Mesenchymal stem cell (in vitro differentiated cells and primary cell): ENCODE results near the gene PRKCD.

Source experiments
- DNase-seq: peaks from one replicate; pipeline ENCODE4 v3.0.0-alpha.2; 2013
- H2AFZ ChIP-seq: one replicate; pipeline ENCODE4 v1.6.1; 2013; ENCODE audit warnings: low read depth, mild to moderate bottlenecking, control low read depth, inconsistent platforms, low read length, moderate library complexity
- H2AK5ac ChIP-seq: 2 replicates; pipeline ENCODE4 v1.6.1; 2013; ENCODE audit warnings: low read length, moderate library complexity, mild to moderate bottlenecking, inconsistent platforms; ENCODE audit not compliant: severe bottlenecking
- H2BK120ac ChIP-seq: one replicate; pipeline ENCODE4 v1.6.1; 2013; ENCODE audit warnings: low read depth, mild to moderate bottlenecking, inconsistent platforms, low read length, moderate library complexity
- H2BK12ac ChIP-seq, 2 experiments: one replicate each; pipeline ENCODE4 v1.6.1; 2013; ENCODE audit warnings: inconsistent platforms in 2 of 2, low read length in 2 of 2, mild to moderate bottlenecking in 2 of 2, moderate library complexity in 2 of 2, control low read depth in 1 of 2
- H2BK15ac ChIP-seq: one replicate; pipeline ENCODE4 v1.6.1; 2013; ENCODE audit warnings: mild to moderate bottlenecking, low read depth, inconsistent platforms; ENCODE audit not compliant: poor library complexity, severe bottlenecking
- H2BK5ac ChIP-seq: 2 replicates; pipeline ENCODE4 v1.6.1; 2013; ENCODE audit warnings: low read depth, mild to moderate bottlenecking, low read length, control low read depth, inconsistent platforms; ENCODE audit not compliant: poor library complexity, severe bottlenecking
- H3K14ac ChIP-seq, 2 experiments: one replicate each; pipeline ENCODE4 v1.6.1; 2013; ENCODE audit warnings: inconsistent platforms in 2 of 2, low read length in 2 of 2, control low read depth in 1 of 2, mild to moderate bottlenecking in 1 of 2, moderate library complexity in 1 of 2
- H3K18ac ChIP-seq, 2 experiments: one replicate each; pipeline ENCODE4 v1.6.1; 2013; ENCODE audit warnings: inconsistent platforms in 2 of 2, low read length in 2 of 2, control low read depth in 1 of 2, low read depth in 1 of 2, mild to moderate bottlenecking in 1 of 2
- H3K23ac ChIP-seq, 2 experiments: one replicate each; pipeline ENCODE4 v1.6.1; 2013; ENCODE audit warnings: inconsistent platforms in 2 of 2, low read length in 2 of 2, mild to moderate bottlenecking in 2 of 2, moderate library complexity in 2 of 2, control low read depth in 1 of 2
- H3K27ac ChIP-seq: 2 replicates; pipeline ENCODE4 v1.5.1; 2013; ENCODE audit warnings: mild to moderate bottlenecking, moderate library complexity, low read length, control low read depth, inconsistent platforms; ENCODE audit not compliant: poor library complexity, severe bottlenecking
- H3K27me3 ChIP-seq, 2 experiments: 2 replicates each; pipeline versions ENCODE4 v1.6.1 to v1.7.0; 2013; ENCODE audit warnings: low read length in 2 of 2, mild to moderate bottlenecking in 2 of 2, moderate library complexity in 2 of 2, control low read depth in 1 of 2, inconsistent platforms in 1 of 2; ENCODE audit not compliant: control insufficient read depth in 1 of 2, insufficient read depth in 1 of 2
- H3K36me3 ChIP-seq, 2 experiments: 2 replicates each; pipeline versions ENCODE4 v1.6.1 to v1.7.0; 2013; ENCODE audit warnings: low read length in 2 of 2, control low read depth in 1 of 2, inconsistent platforms in 1 of 2, low read depth in 1 of 2, mild to moderate bottlenecking in 1 of 2; ENCODE audit not compliant: insufficient read depth in 2 of 2, control insufficient read depth in 1 of 2
- H3K4ac ChIP-seq, 2 experiments: one replicate each; pipeline ENCODE4 v1.6.1; 2013; ENCODE audit warnings: inconsistent platforms in 2 of 2, low read length in 2 of 2, mild to moderate bottlenecking in 2 of 2, moderate library complexity in 2 of 2, control low read depth in 1 of 2, low read depth in 1 of 2
- H3K4me1 ChIP-seq: 2 replicates; pipeline ENCODE4 v1.6.1; 2013; ENCODE audit warnings: low read depth, low read length, control low read depth; ENCODE audit not compliant: control insufficient read depth, insufficient read depth
- H3K4me2 ChIP-seq: 2 replicates; pipeline ENCODE4 v1.6.1; 2013; ENCODE audit warnings: low read length, mild to moderate bottlenecking, inconsistent platforms; ENCODE audit not compliant: poor library complexity, severe bottlenecking
- H3K4me3 ChIP-seq, 2 experiments: 2 replicates each; pipeline versions ENCODE4 v1.5.1 to v1.7.0; 2013; ENCODE audit warnings: low read length in 2 of 2, mild to moderate bottlenecking in 2 of 2, control low read depth in 1 of 2, low read depth in 1 of 2; ENCODE audit not compliant: insufficient read depth in 1 of 2
- H3K79me1 ChIP-seq: replicated peaks from 2 replicates; pipeline ENCODE4 v1.6.1; 2013; ENCODE audit warnings: mild to moderate bottlenecking, control low read depth, low read length, inconsistent platforms; ENCODE audit not compliant: poor library complexity, severe bottlenecking
- H3K9ac ChIP-seq: 2 replicates; pipeline ENCODE4 v1.7.0; 2013; ENCODE audit warnings: mild to moderate bottlenecking, low read length, moderate library complexity
- H3K9me3 ChIP-seq: 2 replicates; pipeline ENCODE4 v1.7.0; 2013; ENCODE audit warnings: mild to moderate bottlenecking, low read length; ENCODE audit not compliant: control insufficient read depth
- H4K8ac ChIP-seq: one replicate; pipeline ENCODE4 v1.6.1; 2013; ENCODE audit warnings: inconsistent platforms, mild to moderate bottlenecking, low read length, moderate library complexity
- H4K91ac ChIP-seq: one replicate; pipeline ENCODE4 v1.6.1; 2013; ENCODE audit warnings: mild to moderate bottlenecking, low read length, inconsistent platforms
- WGBS: methylation state at CpG from one replicate; pipeline ENCODE4 v1.1.7; 2013; ENCODE audit warnings: mixed read lengths; 5-methylcytosine and 5-hydroxymethylcytosine counted together

Gene PRKCD

DNA sequence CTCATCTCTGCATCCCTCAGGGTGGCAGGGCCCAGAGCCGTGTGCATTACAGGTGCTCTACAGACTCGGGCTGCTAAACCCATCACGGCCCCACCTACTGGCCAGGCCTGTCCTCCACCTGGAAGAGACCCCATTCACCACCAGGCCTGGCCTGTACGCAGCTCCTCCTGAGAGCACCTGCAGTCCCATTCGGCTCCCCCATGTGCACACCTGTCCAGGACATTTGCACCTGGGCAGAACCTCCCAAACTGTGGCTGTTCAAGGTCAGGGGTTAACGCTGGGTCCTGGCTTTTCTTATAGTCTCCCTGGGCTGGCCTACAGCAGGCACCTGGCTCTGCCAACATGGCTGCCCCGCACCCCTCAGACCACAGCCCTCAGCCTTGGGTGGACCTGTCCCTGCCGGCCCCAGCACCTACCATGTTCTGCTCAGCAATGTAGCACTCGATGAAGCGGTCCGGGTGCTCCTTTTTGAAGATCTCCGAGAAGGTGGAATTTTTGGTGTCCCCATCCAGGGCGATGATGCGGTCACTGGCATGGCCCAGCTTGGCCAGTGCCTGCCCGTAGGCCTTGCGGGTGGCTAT is 69.1 kb downstream of the PRKCD start:
- no peak overlapping the region for H2BK120ac ChIP-seq
- no peak overlapping the region for H2BK12ac ChIP-seq
- H3K9ac ChIP-seq, result no peak overlapping the region
- no peaks in the 10 kb centered on the region for H3K9me3 ChIP-seq
- no peak overlapping the region for H3K4me2 ChIP-seq
- H3K79me1 ChIP-seq, result peaks cover 60% of the 10 kb centered on the region
- no peak overlapping the region for H3K14ac ChIP-seq
- no peak overlapping the region for H3K23ac ChIP-seq
- no peak overlapping the region for H2AK5ac ChIP-seq
- H2BK15ac ChIP-seq, result no peak overlapping the region
- H3K18ac ChIP-seq, result no peak overlapping the region
- no peaks in the 10 kb centered on the region for H3K27me3 ChIP-seq
- H3K4me3 ChIP-seq, result no peak overlapping the region
- H4K91ac ChIP-seq, result no peak overlapping the region
- no peak overlapping the region for H3K4ac ChIP-seq
- H3K27ac ChIP-seq, result no peak overlapping the region
- H2AFZ ChIP-seq, result no peak overlapping the region
- no peak overlapping the region for H2BK5ac ChIP-seq
- WGBS, result 95% methylated on average over 16 of the region's 16 CpGs
- H3K4me1 ChIP-seq, result peaks cover 24% of the 10 kb centered on the region
- H3K36me3 ChIP-seq, result peaks cover 96 to 99% of the 10 kb centered on the region in 2 experiments
- H4K8ac ChIP-seq, result no peak overlapping the region
- no peak for DNase-seq

DNA sequence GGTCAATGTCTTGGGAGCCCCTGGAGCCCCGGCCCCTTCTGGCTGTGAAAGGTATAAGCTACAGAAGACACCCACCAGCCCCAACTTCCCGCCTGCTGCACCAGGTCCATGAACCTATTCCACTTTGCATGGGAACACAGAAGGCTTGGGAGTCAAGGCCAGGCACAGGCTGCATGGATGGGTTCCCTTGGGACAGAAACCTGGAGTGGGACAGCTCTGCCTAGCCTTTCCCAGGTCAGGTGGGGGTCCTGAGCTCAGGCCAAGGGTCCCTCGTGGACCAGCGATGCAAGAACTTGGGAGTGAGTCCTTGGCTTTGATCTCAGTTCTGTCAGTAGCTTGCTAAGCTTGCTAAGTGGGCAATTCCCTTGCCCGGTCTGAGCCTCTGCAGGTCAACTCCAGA is 69.8 kb downstream of the PRKCD start:
- Histone ChIP-seq H2AFZ (no peak overlapping the region), H3K9ac (no peak overlapping the region), H2AK5ac (no peak overlapping the region), H3K23ac (no peak overlapping the region), H3K9me3 (no peaks in the 10 kb centered on the region), H4K91ac (no peak overlapping the region), H3K27me3 (no peaks in the 10 kb centered on the region), H2BK15ac (no peak overlapping the region), H4K8ac (no peak overlapping the region), H3K14ac (no peak overlapping the region), H3K18ac (no peak overlapping the region), H2BK120ac (no peak overlapping the region), H3K4me3 (no peak overlapping the region), H2BK12ac (no peak overlapping the region), H3K27ac (no peak overlapping the region), H2BK5ac (no peak overlapping the region), H3K4me1 (peaks cover 29% of the 10 kb centered on the region), H3K36me3 (peaks cover 96 to 99% of the 10 kb centered on the region in 2 experiments), H3K4me2 (no peak overlapping the region), H3K79me1 (peaks cover 60% of the 10 kb centered on the region), H3K4ac (no peak overlapping the region)
- DNase-seq, result no peak
- over 99% methylated on average over 5 of the region's 5 CpGs for WGBS

DNA sequence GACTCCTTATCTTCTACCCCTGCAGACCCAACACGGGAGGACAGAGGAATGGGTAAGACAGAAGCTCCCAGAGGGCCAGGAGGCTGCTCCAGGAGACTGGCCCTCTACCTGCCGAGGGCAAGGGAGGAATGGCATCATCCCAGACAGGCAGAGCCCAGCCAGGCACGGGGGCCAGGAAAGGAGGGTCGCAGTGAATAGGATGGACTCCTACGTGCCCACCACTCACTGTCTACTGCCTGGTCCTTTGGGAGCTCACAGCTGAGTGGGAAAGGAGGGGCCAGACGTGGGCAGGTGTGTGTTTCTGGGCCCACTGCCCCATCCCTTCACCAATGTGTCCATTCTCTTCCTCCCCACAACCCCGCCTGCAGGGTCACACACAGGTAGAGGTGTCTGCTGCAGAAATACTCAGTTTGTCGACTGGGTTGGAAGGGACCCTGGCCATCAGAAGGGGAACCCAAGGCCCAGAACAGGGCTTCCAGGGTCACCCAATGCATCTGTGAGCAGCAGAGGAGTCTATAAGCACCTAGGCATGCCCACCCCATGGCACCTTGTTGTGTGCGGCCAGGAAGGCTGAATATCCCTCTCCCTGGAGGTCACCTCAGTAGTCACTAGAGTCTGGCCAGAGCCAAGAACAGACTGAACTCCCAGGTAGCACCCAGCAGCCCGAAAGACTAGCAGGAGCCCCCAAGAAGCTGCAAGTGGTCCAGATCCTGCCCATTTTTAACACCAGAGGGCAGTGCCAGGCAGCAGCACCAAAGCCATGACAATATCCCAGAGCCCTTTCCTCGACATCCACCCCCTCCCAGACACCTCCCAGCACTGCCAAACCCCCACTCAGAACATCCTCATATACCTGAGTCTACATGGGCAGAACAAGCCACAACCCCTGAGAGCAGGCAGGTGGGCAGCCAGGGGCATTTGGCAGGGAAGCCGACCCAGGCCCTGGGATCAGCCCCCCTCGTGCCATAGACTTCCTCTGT is 70.8 kb downstream of the PRKCD start:
- H3K4me1 ChIP-seq, result peaks cover 39% of the 10 kb centered on the region
- no peak overlapping the region for H2BK5ac ChIP-seq
- no peak overlapping the region for H2BK12ac ChIP-seq
- H3K23ac ChIP-seq, result no peak overlapping the region
- peaks cover 60% of the 10 kb centered on the region for H3K79me1 ChIP-seq
- no peak overlapping the region for H2AK5ac ChIP-seq
- H2BK120ac ChIP-seq, result no peak overlapping the region
- no peak overlapping the region for H3K4me3 ChIP-seq
- H2AFZ ChIP-seq, result no peak overlapping the region
- H4K91ac ChIP-seq, result no peak overlapping the region
- 92% methylated on average over 13 of the region's 13 CpGs for WGBS
- H3K9ac ChIP-seq, result no peak overlapping the region
- DNase-seq, result no peak
- H3K27me3 ChIP-seq, result no peaks in the 10 kb centered on the region
- H3K4me2 ChIP-seq, result no peak overlapping the region
- no peaks in the 10 kb centered on the region for H3K9me3 ChIP-seq
- H3K27ac ChIP-seq, result no peak overlapping the region
- H3K18ac ChIP-seq, result no peak overlapping the region
- no peak overlapping the region for H3K4ac ChIP-seq
- H2BK15ac ChIP-seq, result no peak overlapping the region
- H3K14ac ChIP-seq, result no peak overlapping the region
- peaks cover 96 to 99% of the 10 kb centered on the region in 2 experiments for H3K36me3 ChIP-seq
- H4K8ac ChIP-seq, result no peak overlapping the region

DNA sequence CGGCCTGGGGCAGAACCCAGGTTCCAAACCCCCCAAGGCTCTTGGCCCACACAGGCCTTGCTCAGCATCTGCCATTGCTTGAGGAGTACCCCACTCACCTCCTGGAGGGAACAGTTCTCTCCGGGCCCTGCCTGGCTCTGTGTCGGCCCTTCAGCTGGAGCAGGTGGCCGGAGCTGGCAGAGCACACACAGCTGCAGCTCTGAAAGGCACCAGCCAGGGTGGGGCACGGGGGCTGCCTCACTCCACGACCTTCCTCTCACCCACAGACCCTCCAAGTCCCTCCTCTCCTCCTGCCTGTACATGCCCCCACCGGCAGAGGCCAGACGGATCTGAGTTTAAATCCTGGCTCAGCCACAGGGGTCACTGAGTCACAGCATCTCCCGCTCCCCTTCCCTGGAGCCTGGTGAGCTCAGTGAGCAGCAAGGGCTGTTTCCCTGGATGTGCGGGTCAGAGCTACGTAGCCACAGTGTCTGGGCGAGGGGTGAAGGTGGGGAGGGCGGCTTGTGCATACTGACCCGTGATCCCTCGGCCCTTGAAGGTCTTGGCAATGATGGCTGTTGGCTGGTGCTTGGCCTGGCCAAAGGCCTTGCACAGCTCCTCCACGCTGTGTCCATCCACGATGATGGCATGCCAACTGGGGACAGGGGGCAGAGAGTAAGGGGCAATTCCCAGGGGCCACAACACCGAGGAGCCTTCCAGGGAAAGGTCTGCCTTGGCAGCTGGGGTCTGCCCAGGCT is 71.8 kb downstream of the PRKCD start:
- H2BK120ac ChIP-seq, result no peak overlapping the region
- no peak overlapping the region for H3K23ac ChIP-seq
- H3K27ac ChIP-seq, result peak overlapping the region; percentile 56
- no peak overlapping the region for H4K91ac ChIP-seq
- no peaks in the 10 kb centered on the region for H3K27me3 ChIP-seq
- peak overlapping the region; percentile 36 for H4K8ac ChIP-seq
- H3K4me1 ChIP-seq, result peaks cover 41% of the 10 kb centered on the region
- peak overlapping the region in 1 of 2 experiments; percentile 10 for H2BK12ac ChIP-seq
- no peak overlapping the region for H2AFZ ChIP-seq
- peak overlapping the region; percentile 67 for H2AK5ac ChIP-seq
- H3K4ac ChIP-seq, result no peak overlapping the region
- peak overlapping the region; percentile 48 for H3K9ac ChIP-seq
- H2BK5ac ChIP-seq, result no peak overlapping the region
- no peak for DNase-seq
- no peaks in the 10 kb centered on the region for H3K9me3 ChIP-seq
- WGBS, result 86% methylated on average over 18 of the region's 18 CpGs
- H3K14ac ChIP-seq, result peak overlapping the region in 1 of 2 experiments; percentile 61
- H3K18ac ChIP-seq, result peak overlapping the region in 1 of 2 experiments; percentile 61
- H3K4me2 ChIP-seq, result no peak overlapping the region
- H3K79me1 ChIP-seq, result peaks cover 58% of the 10 kb centered on the region
- no peak overlapping the region for H3K4me3 ChIP-seq
- H3K36me3 ChIP-seq, result peaks cover 86 to 96% of the 10 kb centered on the region in 2 experiments
- no peak overlapping the region for H2BK15ac ChIP-seq
